AG10803 (cell line): ENCODE data around the gene CFL1.
A peak's percentile ranks its signal among the peaks of the same experiment; 100 is the strongest.
"Not testable (repeated sequence)": the region's sequence is repeated elsewhere in the genome, so short reads cannot be mapped to it uniquely, and the experiment has no call there.

Source experiments
- DNase-seq: peaks from one replicate; pipeline ENCODE4 v3.0.0; 2010; ENCODE audit warnings: low read depth
- H3K4me3 ChIP-seq: 2 replicates; pipeline ENCODE4 v1.5.1; 2011; ENCODE audit warnings: mild to moderate bottlenecking, low read length, control low read depth
- CTCF ChIP-seq: conservative IDR thresholded peaks from 2 replicates; pipeline ENCODE4 v1.5.1; 2011; ENCODE audit warnings: mild to moderate bottlenecking, low read length, control low read depth, inconsistent platforms

The CFL1 gene

GRCh38 chr11:65892661-65893317, 34.8 kb upstream of the CFL1 start:
- no peak for DNase-seq
- peak overlapping the region; percentile 75 for H3K4me3 ChIP-seq
- TF ChIP-seq CTCF, result no peak

GRCh38 chr11:65892137-65892540, 34.2 kb upstream of the CFL1 start:
- peak overlapping the region; percentile 75 for H3K4me3 ChIP-seq
- DNase-seq, result not testable (repeated sequence)

- TF ChIP-seq CTCF, result peak; percentile 31
- DNase-seq, result no peak
- H3K4me3 ChIP-seq, result peak overlapping the region; percentile 75
Measured at GRCh38 chr11:65891219-65892136, 33.5 kb upstream of the CFL1 start.

GRCh38 chr11:65890324-65891218, 32.6 kb upstream of the CFL1 start, which contains the start of gene CCDC85B:
Gene CCDC85B, plus strand, starts transcription at chr11:65890673. Its CDS starts 111 bp downstream, at chr11:65890784.
- TF ChIP-seq CTCF, result no peak; the same call in 1 of the 2 replicates
- peak; percentile 96 for DNase-seq
- H3K4me3 ChIP-seq, result peak within 1 kb of the TSS; percentile 75

- peak; percentile 97 for DNase-seq
- TF ChIP-seq CTCF, result no peak; the same call in none of the 2 replicates
- peak within 1 kb of the TSS; percentile 93 for H3K4me3 ChIP-seq
Measured at GRCh38 chr11:65888163-65888814, 30.3 kb upstream of the CFL1 start, which contains the start of gene FIBP. Gene FIBP, minus strand, starts transcription at chr11:65888471. Its CDS starts 53 bp downstream, at chr11:65888418.

GRCh38 chr11:65887723-65888162, 29.8 kb upstream of the CFL1 start:
- peak overlapping the region; percentile 93 for H3K4me3 ChIP-seq
- no peak for TF ChIP-seq CTCF
- peak; percentile 40 for DNase-seq
